HCT116 (cell line): ENCODE data around the gene EPC1. TPM values are rescaled to one million over a fixed set of nuclear protein-coding genes. Genes with fewer than 3 reads are reported as not detected.

Source experiments
- ATAC-seq: fragments of 200-7000 bp; cut with Tn5 transposase; 2 replicates; pipeline ENCODE4 v1.9.1; 2020; ENCODE audit warnings: mild to moderate bottlenecking, moderate library complexity
- BruUV-seq: library from RNA; stranded (reverse); fragments of 400-500 nt; replicated peaks from 2 replicates; lab custom pipeline; 2021; lab: Mats Ljungman, UMichigan
- CTCF ChIA-PET: fragments of 300-600 bp; sonication (Branson Sonifier 250); formaldehyde crosslinking; loops from one replicate; lab custom pipeline; 2021; ENCODE audit warnings: antibody characterized with exemption; lab: Charles Lee
- POLR2A ChIA-PET: fragments of 300-600, 350-600 bp; sonication (Branson Sonifier 250); formaldehyde crosslinking; loops from one replicate; lab custom pipeline; 2021; ENCODE audit warnings: antibody characterized with exemption; lab: Charles Lee
- RAD21 ChIA-PET, 2 experiments: fragments of 300-600 bp; sonication (Branson Sonifier 250); formaldehyde crosslinking; loops; one replicate each; lab custom pipeline; 2023; ENCODE audit warnings: low total read pairs in 2 of 2; ENCODE audit not compliant: uncharacterized antibody in 2 of 2, unreplicated experiment in 2 of 2, low non-redundant PET in 1 of 2; lab: Charles Lee
- DNase-seq: peaks from one replicate; pipeline ENCODE4 v3.0.0-alpha.2; 2010; ENCODE audit warnings: low read depth, low spot score
- H2AFZ ChIP-seq: fragments of 200-600 bp; shearing (Covaris generic), sonication (generic); 2 replicates; pipeline ENCODE4 v1.6.1; 2017; ENCODE audit warnings: low read depth, mixed run types, mixed read lengths, antibody characterized with exemption, low read length; ENCODE audit not compliant: poor library complexity, severe bottlenecking
- H3K27ac ChIP-seq: 2 replicates; pipeline ENCODE4 v1.5.1; 2012; ENCODE audit warnings: low read depth, low read length
- H3K27me3 ChIP-seq: fragments of 200-600 bp; sonication (generic); 2 replicates; pipeline ENCODE4 v1.6.1; 2016; ENCODE audit warnings: mixed run types, low read length, mixed read lengths; ENCODE audit not compliant: insufficient read depth
- H3K36me3 ChIP-seq, 2 experiments: fragments of 200-500 bp in 1 of 2; fragments of 200-600 bp in 1 of 2; sonication (Bioruptor generic) in 1 of 2; sonication (generic) in 1 of 2; 2 replicates each; pipeline versions ENCODE4 v1.5.1 to v1.6.1; 2014 to 2016; ENCODE audit warnings: low read length in 2 of 2, inconsistent platforms in 1 of 2, mixed read lengths in 1 of 2, mixed run types in 1 of 2; ENCODE audit not compliant: insufficient read depth in 2 of 2, control insufficient read depth in 1 of 2
- H3K4me1 ChIP-seq, 2 experiments: fragments of 200-600 bp in 1 of 2; sonication (generic) in 1 of 2; 2 replicates each; pipeline versions ENCODE4 v1.5.1 to v1.6.1; 2012 to 2017; ENCODE audit warnings: low read length in 2 of 2, inconsistent platforms in 1 of 2, mild to moderate bottlenecking in 1 of 2, mixed read lengths in 1 of 2, mixed run types in 1 of 2, moderate library complexity in 1 of 2; ENCODE audit not compliant: insufficient read depth in 2 of 2, control insufficient read depth in 1 of 2
- H3K4me2 ChIP-seq: fragments of 200-600 bp; sonication (generic); 2 replicates; pipeline ENCODE4 v1.6.1; 2017; ENCODE audit warnings: mixed run types, low read length, mixed read lengths
- H3K4me3 ChIP-seq, 2 experiments: fragments of 200-600 bp in 1 of 2; sonication (generic) in 1 of 2; replicated peaks in 1 of 2; 2 replicates each; pipeline ENCODE4 v1.5.1; 2011 to 2016; ENCODE audit warnings: low read length in 2 of 2, control low read depth in 1 of 2, low read depth in 1 of 2, mild to moderate bottlenecking in 1 of 2, mixed read lengths in 1 of 2, mixed run types in 1 of 2
- H3K79me2 ChIP-seq: fragments of 200-600 bp; sonication (generic); 2 replicates; pipeline ENCODE4 v1.6.1; 2017; ENCODE audit warnings: mild to moderate bottlenecking, mixed run types, low read length, moderate library complexity, mixed read lengths; ENCODE audit not compliant: insufficient read depth
- H3K9ac ChIP-seq: fragments of 200-600 bp; sonication (generic); 2 replicates; pipeline ENCODE4 v1.6.1; 2016; ENCODE audit warnings: low read length, mixed read lengths
- H3K9me2 ChIP-seq: fragments of 200-600 bp; sonication (generic), shearing (Covaris generic); 2 replicates; pipeline ENCODE4 v1.6.1; 2017; ENCODE audit warnings: mixed run types, mild to moderate bottlenecking, moderate library complexity; ENCODE audit not compliant: insufficient read depth
- H3K9me3 ChIP-seq, 2 experiments: fragments of 200-500 bp in 1 of 2; fragments of 200-600 bp in 1 of 2; sonication (Bioruptor generic) in 1 of 2; sonication (generic) in 1 of 2; 2 replicates each; pipeline ENCODE4 v1.6.1; 2014 to 2017; ENCODE audit warnings: low read length in 2 of 2, mixed read lengths in 2 of 2, inconsistent platforms in 1 of 2, low read depth in 1 of 2, mild to moderate bottlenecking in 1 of 2, mixed run types in 1 of 2, moderate library complexity in 1 of 2; ENCODE audit not compliant: control insufficient read depth in 1 of 2, insufficient read depth in 1 of 2
- H4K20me1 ChIP-seq: fragments of 200-600 bp; sonication (generic), shearing (Covaris generic); 2 replicates; pipeline ENCODE4 v1.6.1; 2017; ENCODE audit warnings: mixed run types, mild to moderate bottlenecking, moderate library complexity; ENCODE audit not compliant: insufficient read depth
- ATF3 ChIP-seq: IDR thresholded peaks from 2 replicates; pipeline ENCODE4 v1.6.1; 2012
- CBX3 ChIP-seq: IDR thresholded peaks from 2 replicates; pipeline ENCODE4 v1.6.1; 2012; ENCODE audit warnings: low read depth
- CEBPB ChIP-seq: IDR thresholded peaks from 2 replicates; pipeline ENCODE4 v1.6.1; 2012; ENCODE audit warnings: low read depth
- CTCF ChIP-seq, 3 experiments: fragments of 200-600 bp in 1 of 3; sonication (generic) in 1 of 3; IDR thresholded peaks in 2 of 3; conservative IDR thresholded peaks in 1 of 3; 2 replicates each; pipeline ENCODE4 v1.5.1; 2012 to 2017; ENCODE audit warnings: low read depth in 2 of 3, low read length in 2 of 3, antibody characterized with exemption in 1 of 3, borderline replicate concordance in 1 of 3, control low read depth in 1 of 3, mild to moderate bottlenecking in 1 of 3, mixed read lengths in 1 of 3, mixed run types in 1 of 3, moderate library complexity in 1 of 3; ENCODE audit not compliant: insufficient read depth in 1 of 3
- EZH2 ChIP-seq: fragments of 200-600 bp; sonication (generic); IDR thresholded peaks from 2 replicates; pipeline ENCODE4 v1.6.1; 2017; ENCODE audit warnings: antibody characterized with exemption, mixed run types
- EZH2phosphoT487 ChIP-seq: fragments of 200-600 bp; IDR thresholded peaks from 2 replicates; pipeline ENCODE4 v1.6.1; 2018; ENCODE audit warnings: antibody characterized with exemption, borderline replicate concordance
- FOSL1 ChIP-seq: IDR thresholded peaks from 2 replicates; pipeline ENCODE4 v1.6.1; 2012; ENCODE audit warnings: low read depth
- MAX ChIP-seq: IDR thresholded peaks from 2 replicates; pipeline ENCODE4 v1.6.1; 2012
- POLR2A ChIP-seq: IDR thresholded peaks from 2 replicates; pipeline ENCODE4 v1.7.0; 2011; ENCODE audit warnings: borderline replicate concordance; ENCODE audit not compliant: insufficient read depth, insufficient read length; ENCODE audit errors: extremely low read depth
- POLR2AphosphoS5 ChIP-seq: IDR thresholded peaks from 2 replicates; pipeline ENCODE4 v1.6.1; 2011; ENCODE audit warnings: mild to moderate bottlenecking, low read depth, low read length, moderate library complexity
- RAD21 ChIP-seq: IDR thresholded peaks from 2 replicates; pipeline ENCODE4 v1.6.1; 2012; ENCODE audit warnings: low read depth, mild to moderate bottlenecking
- REST ChIP-seq: IDR thresholded peaks from 2 replicates; pipeline ENCODE4 v1.6.1; 2012; ENCODE audit warnings: low read depth
- SIN3A ChIP-seq: IDR thresholded peaks from 2 replicates; pipeline ENCODE4 v1.6.1; 2012; ENCODE audit warnings: low read depth
- SRF ChIP-seq: IDR thresholded peaks from 2 replicates; pipeline ENCODE4 v1.6.1; 2012; ENCODE audit warnings: low read depth
- ZBTB33 ChIP-seq: IDR thresholded peaks from 2 replicates; pipeline ENCODE4 v1.6.1; 2011; ENCODE audit warnings: mild to moderate bottlenecking, low read length, moderate library complexity; ENCODE audit not compliant: insufficient replicate concordance; ENCODE audit errors: extremely low read depth
- ZFX ChIP-seq: fragments of 450-650 bp; IDR thresholded peaks from 2 replicates; pipeline ENCODE4 v1.6.1; 2017
- intact Hi-C: fragments of 100-400 bp; cut with micrococcal nuclease; formaldehyde crosslinking; loops from 2 replicates; pipeline ENCODE4 v1.10.0; 2022
- total RNA-seq: library from RNA; stranded (reverse); gene quantifications from one replicate; pipeline ENCODE4 v1.2.1, GENCODE V29; 2021; ENCODE audit not compliant: unreplicated experiment

EPC1 gene
- total RNA-seq, 1 experiment from 2014 or later: 20.1 TPM

- no peaks in the 10 kb centered on the region for H3K9me3 ChIP-seq
- intact Hi-C loops: loop anchor here (10.0 kb wide), 1 partner anchor 308 kb away; the partner anchor contains the start of gene KIF5B
- DNase-seq: no peak
- no TSS peak for BruUV-seq
- H4K20me1 ChIP-seq: no peaks in the 10 kb centered on the region
- POLR2A ChIA-PET: no interaction called here
- H2AFZ ChIP-seq: no peak overlapping the region
- CTCF ChIA-PET: no interaction called here
- H3K4me2 ChIP-seq: no peak overlapping the region
- no peak overlapping the region for H3K9ac ChIP-seq
- ATAC-seq: no peak
- TF ChIP-seq CTCF (IDR thresholded peaks at IDR 0.05 in 2 of 3, conservative IDR thresholded peaks at IDR 0.05 in 1 of 3; ENCODE audit: borderline replicate concordance in 1 of 3, insufficient read depth in 1 of 3, low read depth in 2 of 3, low read length in 2 of 3) (no peak), MAX (no peak), EZH2phosphoT487 (no peak), SRF (no peak), RAD21 (no peak), FOSL1 (no peak), POLR2AphosphoS5 (no peak), ZBTB33 (no peak), EZH2 (no peak), POLR2A (no peak), CEBPB (no peak), ATF3 (no peak), CBX3 (no peak), SIN3A (no peak), ZFX (no peak), REST (no peak)
- H3K4me1 ChIP-seq: no peaks in the 10 kb centered on the region
- H3K27me3 ChIP-seq: no peaks in the 10 kb centered on the region
- H3K4me3 ChIP-seq: no peak overlapping the region
- H3K9me2 ChIP-seq: no peaks in the 10 kb centered on the region
- H3K79me2 ChIP-seq: no peaks in the 10 kb centered on the region; the same call in 1 of the 2 replicates
- no peak overlapping the region for H3K27ac ChIP-seq
- no peaks in the 10 kb centered on the region for H3K36me3 ChIP-seq
- RAD21 ChIA-PET: no interaction called here
These were observed 15.6 kb upstream of the EPC1 start for GRCh38 chr10:32362571-32362970.
